Fibroblast of skin of back (primary cell): ENCODE results near the gene HSD17B14.
A peak's percentile ranks its signal among the peaks of the same experiment; 100 is the strongest.
"Not testable (repeated sequence)": the region's sequence is repeated elsewhere in the genome, so short reads cannot be mapped to it uniquely, and the experiment has no call there.

Source experiments
- DNase-seq: peaks from one replicate; pipeline ENCODE4 v3.0.0-alpha.2; 2013

Gene HSD17B14

GRCh38 chr19:48867123-48867745 lies 30.9 kb upstream of the HSD17B14 start:
- no peak for DNase-seq

GRCh38 chr19:48866692-48867091 lies 30.4 kb upstream of the HSD17B14 start:
- no peak for DNase-seq

- no peak for DNase-seq
Measured at GRCh38 chr19:48862827-48863226, 26.5 kb upstream of the HSD17B14 start.

GRCh38 chr19:48861313-48861712 lies 25.0 kb upstream of the HSD17B14 start:
- no peak for DNase-seq

GRCh38 chr19:48859711-48860572 lies 23.7 kb upstream of the HSD17B14 start:
- no peak for DNase-seq

- DNase-seq, result no peak
Measured at GRCh38 chr19:48858984-48859710, 22.9 kb upstream of the HSD17B14 start.

- DNase-seq, result no peak
Measured at GRCh38 chr19:48856921-48857320, 20.6 kb upstream of the HSD17B14 start.

GRCh38 chr19:48854103-48854502 lies 17.8 kb upstream of the HSD17B14 start:
- no peak for DNase-seq

GRCh38 chr19:48853483-48853882 lies 17.2 kb upstream of the HSD17B14 start:
- DNase-seq, result no peak

GRCh38 chr19:48852292-48852691 lies 16.0 kb upstream of the HSD17B14 start:
- DNase-seq, result no peak

GRCh38 chr19:48846659-48847058 lies 10.4 kb upstream of the HSD17B14 start:
- not testable (repeated sequence) for DNase-seq

GRCh38 chr19:48845384-48845783 lies 9.1 kb upstream of the HSD17B14 start:
- no peak for DNase-seq

GRCh38 chr19:48844472-48844871 lies 8.2 kb upstream of the HSD17B14 start:
- DNase-seq, result peak; percentile 73

- peak; percentile 52 for DNase-seq
Measured at GRCh38 chr19:48842789-48843162, 6.5 kb upstream of the HSD17B14 start.

GRCh38 chr19:48841571-48841970 lies 5.3 kb upstream of the HSD17B14 start:
- DNase-seq, result no peak

- no peak for DNase-seq
Measured at GRCh38 chr19:48841047-48841446, 4.8 kb upstream of the HSD17B14 start.

GRCh38 chr19:48837687-48838086 lies 1.4 kb upstream of the HSD17B14 start:
- no peak for DNase-seq

GRCh38 chr19:48837051-48837524 lies 797 bp upstream of the HSD17B14 start:
- peak; percentile 95 for DNase-seq

- DNase-seq, result peak; percentile 81
Measured at GRCh38 chr19:48835734-48836088, 580 bp downstream of the HSD17B14 start.

- DNase-seq, result no peak
Measured at GRCh38 chr19:48833977-48834376, 2.3 kb downstream of the HSD17B14 start.

GRCh38 chr19:48833049-48833448 lies 3.2 kb downstream of the HSD17B14 start:
- no peak for DNase-seq

- DNase-seq, result no peak
Measured at GRCh38 chr19:48830965-48831364, 5.3 kb downstream of the HSD17B14 start.

- DNase-seq, result no peak
Measured at GRCh38 chr19:48830088-48830487, 6.2 kb downstream of the HSD17B14 start.
